GM21360 (cell line): ENCODE measurements around the gene EPB41L4B.
"Not testable (repeated sequence)": the region's sequence is repeated elsewhere in the genome, so short reads cannot be mapped to it uniquely, and the experiment has no call there.

Source experiments
- ATAC-seq: cut with Tn5 transposase; IDR thresholded peaks from one replicate; pipeline ENCODE4 v1.9.1; 2021; ENCODE audit warnings: mild to moderate bottlenecking, moderate library complexity; ENCODE audit not compliant: unreplicated experiment

Gene EPB41L4B

DNA sequence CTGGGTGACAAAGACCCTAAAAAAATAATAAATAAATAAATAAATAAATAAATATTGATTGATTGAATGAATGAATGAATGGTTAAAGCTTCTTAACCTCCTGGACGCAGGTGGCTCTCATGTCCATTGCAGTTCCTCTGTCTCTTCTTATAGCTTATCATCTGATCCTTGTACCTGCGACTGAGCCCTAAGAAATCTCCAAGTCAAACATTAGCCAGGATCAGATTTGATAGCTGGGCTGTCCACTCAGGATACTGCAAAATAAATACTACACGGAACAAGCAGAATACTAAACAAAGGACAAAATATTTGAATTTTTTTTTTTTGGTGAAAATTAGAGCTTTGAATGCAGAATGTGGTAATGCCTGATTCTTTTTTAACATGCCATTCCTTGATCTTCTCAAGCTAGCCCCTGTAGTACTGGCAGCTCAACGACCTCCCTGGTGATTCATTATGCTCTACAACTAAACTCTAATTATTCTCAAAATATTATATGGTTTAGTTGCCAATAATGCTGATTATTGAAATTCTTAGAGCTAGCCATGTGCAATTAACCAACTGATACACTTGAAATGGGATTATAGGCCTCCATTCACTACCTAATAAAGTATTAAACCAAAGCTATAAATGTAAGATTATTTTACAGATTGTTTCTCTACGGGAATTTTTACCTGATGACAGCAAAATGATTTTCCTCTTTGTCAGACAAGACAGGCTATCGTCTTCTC, 191.2 kb downstream of the EPB41L4B start:
- ATAC-seq, result no peak

- ATAC-seq, result not testable (repeated sequence)
Observed at GRCh38 chr9:109126671-109127070, 194.2 kb downstream of the EPB41L4B start.

- ATAC-seq, result no peak
Observed at GRCh38 chr9:109124121-109124520, 196.7 kb downstream of the EPB41L4B start.

DNA sequence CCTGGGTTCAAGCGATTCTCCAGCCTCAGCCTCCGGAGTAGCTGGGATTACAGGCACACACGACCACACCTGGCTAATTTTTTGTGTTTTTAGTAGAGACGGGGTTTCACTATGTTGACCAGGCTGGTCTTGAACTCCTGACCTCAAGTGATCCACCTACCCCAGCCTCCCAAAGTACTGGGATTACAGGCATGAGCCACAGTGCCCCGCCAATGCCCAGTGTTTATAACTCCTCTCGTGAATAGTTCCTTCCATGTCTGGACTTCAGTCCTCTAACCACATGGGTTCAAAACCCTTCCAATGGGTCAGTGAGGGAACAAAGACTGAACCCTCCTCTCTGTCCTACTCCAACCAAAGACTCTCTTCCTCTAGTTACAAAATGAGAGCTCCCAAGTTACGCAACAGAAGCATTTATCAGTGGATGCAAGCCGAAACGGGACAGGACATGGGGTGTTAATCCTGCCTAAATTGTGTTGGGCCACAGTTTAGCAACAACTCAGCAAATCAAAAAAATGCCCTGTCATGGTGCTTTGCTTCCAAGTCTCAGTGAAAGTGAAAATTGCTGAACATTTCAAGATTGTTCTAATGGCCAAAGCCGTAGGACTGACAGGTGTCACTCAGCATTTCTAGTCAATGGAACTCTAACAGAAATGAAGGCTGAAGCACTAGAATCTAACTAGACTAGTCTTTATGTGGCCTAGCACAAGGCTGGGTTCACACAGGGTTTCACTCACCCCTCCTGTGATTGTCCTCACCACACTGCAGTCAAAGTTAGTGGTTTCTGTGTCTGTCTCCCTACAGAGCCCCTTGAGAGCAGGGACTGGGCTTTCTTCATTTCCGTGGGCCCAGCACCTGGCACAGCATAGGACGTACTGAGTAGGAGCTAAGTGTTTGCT, 197.9 kb downstream of the EPB41L4B start:
- peak; percentile 33 for ATAC-seq
